DOHH2 (cell line): Measurements from ENCODE around the gene RAB17.

ENCODE experiments used
- H3F3A ChIP-seq: fragments of 200-600 bp; sonication (generic), shearing (Covaris generic); 2 replicates; pipeline ENCODE4 v1.6.0; 2016; ENCODE audit warnings: antibody characterized with exemption, mild to moderate bottlenecking; ENCODE audit not compliant: control insufficient read depth, insufficient read depth
- H3K27ac ChIP-seq: fragments of 200-600 bp; sonication (generic); 2 replicates; pipeline ENCODE4 v1.5.1; 2014; ENCODE audit warnings: low read depth, mild to moderate bottlenecking, low read length, moderate library complexity
- H3K27me3 ChIP-seq: fragments of 200-600 bp; sonication (generic); 2 replicates; pipeline ENCODE4 v1.6.1; 2014; ENCODE audit warnings: mild to moderate bottlenecking, low read length, mixed read lengths; ENCODE audit not compliant: control insufficient read depth
- H3K36me3 ChIP-seq: fragments of 200-600 bp; sonication (generic); 2 replicates; pipeline ENCODE4 v1.6.1; 2014; ENCODE audit warnings: mild to moderate bottlenecking, low read length, moderate library complexity, mixed read lengths; ENCODE audit not compliant: control insufficient read depth
- H3K4me1 ChIP-seq: fragments of 200-600 bp; sonication (generic); 2 replicates; pipeline ENCODE4 v1.6.1; 2014; ENCODE audit warnings: mild to moderate bottlenecking, low read length, mixed read lengths; ENCODE audit not compliant: control insufficient read depth
- H3K4me2 ChIP-seq: fragments of 200-600 bp; sonication (generic); 2 replicates; pipeline ENCODE4 v1.6.0; 2014; ENCODE audit warnings: mild to moderate bottlenecking, low read length, moderate library complexity
- H3K4me3 ChIP-seq: fragments of 200-600 bp; sonication (generic); 2 replicates; pipeline ENCODE4 v1.5.1; 2014; ENCODE audit warnings: mild to moderate bottlenecking, low read length, mixed read lengths
- H3K79me2 ChIP-seq: fragments of 200-600 bp; sonication (generic); 2 replicates; pipeline ENCODE4 v1.6.1; 2014; ENCODE audit warnings: mild to moderate bottlenecking, low read length, mixed read lengths; ENCODE audit not compliant: control insufficient read depth
- H3K9me2 ChIP-seq: fragments of 200-600 bp; sonication (generic); replicated peaks from 2 replicates; pipeline ENCODE4 v1.6.1; 2014; ENCODE audit warnings: mild to moderate bottlenecking, low read length, mixed read lengths; ENCODE audit not compliant: control insufficient read depth
- H3K9me3 ChIP-seq: fragments of 200-600 bp; sonication (generic); 2 replicates; pipeline ENCODE4 v1.6.1; 2014; ENCODE audit warnings: antibody characterized with exemption, low read length, mixed read lengths; ENCODE audit not compliant: control insufficient read depth, insufficient read depth
- H4K20me1 ChIP-seq: fragments of 200-600 bp; sonication (generic); 2 replicates; pipeline ENCODE4 v1.6.0; 2014; ENCODE audit warnings: low read depth, mild to moderate bottlenecking, antibody characterized with exemption, low read length, moderate library complexity; ENCODE audit not compliant: control insufficient read depth, insufficient read depth
- EZH2phosphoT487 ChIP-seq: fragments of 200-600 bp; sonication (generic); IDR thresholded peaks from 2 replicates; pipeline ENCODE4 v1.6.1; 2017; ENCODE audit warnings: borderline replicate concordance, mild to moderate bottlenecking, antibody characterized with exemption, low read length, moderate library complexity, mixed read lengths
- TF ChIP-seq, protein P1 (sequence below): fragments of 200-600 bp; sonication (generic); IDR thresholded peaks from one replicate; pipeline ENCODE4 v1.5.1; 2014; ENCODE audit warnings: antibody characterized with exemption, mild to moderate bottlenecking, low read depth, low read length; ENCODE audit not compliant: poor library complexity, severe bottlenecking

Gene RAB17

GRCh38 chr2:237524631-237525030 lies 65.9 kb downstream of the RAB17 start:
- TF ChIP-seq, protein P1, sequence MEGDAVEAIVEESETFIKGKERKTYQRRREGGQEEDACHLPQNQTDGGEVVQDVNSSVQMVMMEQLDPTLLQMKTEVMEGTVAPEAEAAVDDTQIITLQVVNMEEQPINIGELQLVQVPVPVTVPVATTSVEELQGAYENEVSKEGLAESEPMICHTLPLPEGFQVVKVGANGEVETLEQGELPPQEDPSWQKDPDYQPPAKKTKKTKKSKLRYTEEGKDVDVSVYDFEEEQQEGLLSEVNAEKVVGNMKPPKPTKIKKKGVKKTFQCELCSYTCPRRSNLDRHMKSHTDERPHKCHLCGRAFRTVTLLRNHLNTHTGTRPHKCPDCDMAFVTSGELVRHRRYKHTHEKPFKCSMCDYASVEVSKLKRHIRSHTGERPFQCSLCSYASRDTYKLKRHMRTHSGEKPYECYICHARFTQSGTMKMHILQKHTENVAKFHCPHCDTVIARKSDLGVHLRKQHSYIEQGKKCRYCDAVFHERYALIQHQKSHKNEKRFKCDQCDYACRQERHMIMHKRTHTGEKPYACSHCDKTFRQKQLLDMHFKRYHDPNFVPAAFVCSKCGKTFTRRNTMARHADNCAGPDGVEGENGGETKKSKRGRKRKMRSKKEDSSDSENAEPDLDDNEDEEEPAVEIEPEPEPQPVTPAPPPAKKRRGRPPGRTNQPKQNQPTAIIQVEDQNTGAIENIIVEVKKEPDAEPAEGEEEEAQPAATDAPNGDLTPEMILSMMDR: no peak
- TF ChIP-seq EZH2phosphoT487: no peak
- Histone ChIP-seq H3K4me2 (no peak overlapping the region), H3K79me2 (no peaks in the 10 kb centered on the region), H4K20me1 (no peaks in the 10 kb centered on the region), H3F3A (no peaks in the 10 kb centered on the region), H3K27me3 (no peaks in the 10 kb centered on the region), H3K9me2 (no peaks in the 10 kb centered on the region), H3K4me1 (peaks cover 7% of the 10 kb centered on the region), H3K27ac (no peak overlapping the region), H3K36me3 (no peaks in the 10 kb centered on the region), H3K9me3 (no peaks in the 10 kb centered on the region), H3K4me3 (no peak overlapping the region)
